ENCODE data around the gene DOK5.
A peak's percentile ranks its signal among the peaks of the same experiment; 100 is the strongest.

The DOK5 gene

GRCh38 chr20:54640800-54641199, 165.4 kb downstream of the DOK5 start:
- no peak for DNase-seq (ENCODE audit: low read depth)
- H3K4me3 ChIP-seq (ENCODE audit: low read depth, low read length) = no peak overlapping the region
- TF ChIP-seq CTCF (conservative IDR thresholded peaks at IDR 0.05; ENCODE audit: low read depth, low read length) = no peak

- DNase-seq (ENCODE audit: low read depth) = no peak
- TF ChIP-seq CTCF (conservative IDR thresholded peaks at IDR 0.05; ENCODE audit: low read depth, low read length) = no peak
- H3K4me3 ChIP-seq (ENCODE audit: low read depth, low read length) = no peak overlapping the region
These were observed 167.7 kb downstream of the DOK5 start for GRCh38 chr20:54642864-54643667.

- H3K4me3 ChIP-seq (ENCODE audit: low read depth, low read length) = no peak overlapping the region
- peak; percentile 46 for DNase-seq (ENCODE audit: low read depth)
- no peak for TF ChIP-seq CTCF (conservative IDR thresholded peaks at IDR 0.05; ENCODE audit: low read depth, low read length)
These were observed 168.4 kb downstream of the DOK5 start for GRCh38 chr20:54643761-54644160.

GRCh38 chr20:54645445-54646155, 170.2 kb downstream of the DOK5 start:
- no peak for TF ChIP-seq CTCF (conservative IDR thresholded peaks at IDR 0.05; ENCODE audit: low read depth, low read length)
- H3K4me3 ChIP-seq (ENCODE audit: low read depth, low read length) = no peak overlapping the region
- no peak for DNase-seq (ENCODE audit: low read depth)

GRCh38 chr20:54646156-54646517, 170.7 kb downstream of the DOK5 start:
- no peak overlapping the region for H3K4me3 ChIP-seq (ENCODE audit: low read depth, low read length)
- no peak for DNase-seq (ENCODE audit: low read depth)
- TF ChIP-seq CTCF (conservative IDR thresholded peaks at IDR 0.05; ENCODE audit: low read depth, low read length) = no peak

GRCh38 chr20:54648421-54649142, 173.2 kb downstream of the DOK5 start:
- DNase-seq (ENCODE audit: low read depth) = no peak
- no peak overlapping the region for H3K4me3 ChIP-seq (ENCODE audit: low read depth, low read length)
- TF ChIP-seq CTCF (conservative IDR thresholded peaks at IDR 0.05; ENCODE audit: low read depth, low read length) = no peak
